Type B pancreatic cell (in vitro differentiated cells): ENCODE measurements around the gene HOXB5. TPM values are rescaled to one million over a fixed set of nuclear protein-coding genes. Genes with fewer than 3 reads are reported as not detected.

Experiments used
- DNase-seq: peaks from one replicate; pipeline ENCODE4 v3.0.0; 2021; ENCODE audit warnings: mixed read lengths; ENCODE audit not compliant: unreplicated experiment; ENCODE audit errors: extremely low spot score
- H3K27ac Mint-ChIP-seq: 2 replicates; pipeline ENCODE4 v1.8.0; 2021; ENCODE audit warnings: mild to moderate bottlenecking, mixed read lengths
- H3K27me3 Mint-ChIP-seq: 2 replicates; pipeline ENCODE4 v1.8.0; 2021; ENCODE audit warnings: mixed read lengths
- H3K36me3 Mint-ChIP-seq: 2 replicates; pipeline ENCODE4 v1.8.0; 2021; ENCODE audit warnings: mixed read lengths
- H3K4me1 Mint-ChIP-seq: one replicate; pipeline ENCODE4 v1.8.0; 2021; ENCODE audit warnings: mixed read lengths; ENCODE audit not compliant: unreplicated experiment
- H3K4me3 Mint-ChIP-seq: 2 replicates; pipeline ENCODE4 v1.8.0; 2021; ENCODE audit warnings: mild to moderate bottlenecking, mixed read lengths
- H3K9me3 Mint-ChIP-seq: 2 replicates; pipeline ENCODE4 v1.8.0; 2021; ENCODE audit warnings: mixed read lengths
- total RNA-seq: library from RNA; stranded (reverse); gene quantifications from 2 replicates; pipeline ENCODE4 v1.2.1, GENCODE V29; 2021; ENCODE audit warnings: low replicate concordance
- TF ChIP-seq, protein P1 (sequence below): fragments of 200-600 bp; sonication (generic); conservative IDR thresholded peaks from 2 replicates; pipeline ENCODE4 v1.5.0; 2021; ENCODE audit warnings: antibody characterized with exemption, mild to moderate bottlenecking

HOXB5 gene
- total RNA-seq, 1 donor from 2014 or later = 20.8 TPM

- Mint-ChIP-seq H3K27me3 (peaks cover 90% of the 10 kb centered on the region), H3K9me3 (no peaks in the 10 kb centered on the region), H3K36me3 (peaks cover 42% of the 10 kb centered on the region), H3K27ac (peak overlapping the region; percentile 97), H3K4me3 (peak overlapping the region; percentile 91), H3K4me1 (peaks cover 53% of the 10 kb centered on the region)
- DNase-seq = no peak
- TF ChIP-seq, protein P1, sequence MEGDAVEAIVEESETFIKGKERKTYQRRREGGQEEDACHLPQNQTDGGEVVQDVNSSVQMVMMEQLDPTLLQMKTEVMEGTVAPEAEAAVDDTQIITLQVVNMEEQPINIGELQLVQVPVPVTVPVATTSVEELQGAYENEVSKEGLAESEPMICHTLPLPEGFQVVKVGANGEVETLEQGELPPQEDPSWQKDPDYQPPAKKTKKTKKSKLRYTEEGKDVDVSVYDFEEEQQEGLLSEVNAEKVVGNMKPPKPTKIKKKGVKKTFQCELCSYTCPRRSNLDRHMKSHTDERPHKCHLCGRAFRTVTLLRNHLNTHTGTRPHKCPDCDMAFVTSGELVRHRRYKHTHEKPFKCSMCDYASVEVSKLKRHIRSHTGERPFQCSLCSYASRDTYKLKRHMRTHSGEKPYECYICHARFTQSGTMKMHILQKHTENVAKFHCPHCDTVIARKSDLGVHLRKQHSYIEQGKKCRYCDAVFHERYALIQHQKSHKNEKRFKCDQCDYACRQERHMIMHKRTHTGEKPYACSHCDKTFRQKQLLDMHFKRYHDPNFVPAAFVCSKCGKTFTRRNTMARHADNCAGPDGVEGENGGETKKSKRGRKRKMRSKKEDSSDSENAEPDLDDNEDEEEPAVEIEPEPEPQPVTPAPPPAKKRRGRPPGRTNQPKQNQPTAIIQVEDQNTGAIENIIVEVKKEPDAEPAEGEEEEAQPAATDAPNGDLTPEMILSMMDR = no peak
These were observed 10.9 kb downstream of the HOXB5 start for GRCh38 chr17:48582750-48583069.

GRCh38 chr17:48579760-48580554 lies 13.6 kb downstream of the HOXB5 start:
- Mint-ChIP-seq H3K27me3 (peaks cover 76% of the 10 kb centered on the region), H3K27ac (peak overlapping the region; percentile 97), H3K36me3 (peaks cover 19% of the 10 kb centered on the region), H3K4me3 (peak overlapping the region; percentile 91), H3K4me1 (peaks cover 42% of the 10 kb centered on the region), H3K9me3 (no peaks in the 10 kb centered on the region)
- DNase-seq = no peak
- TF ChIP-seq, protein P1 = no peak

DNA sequence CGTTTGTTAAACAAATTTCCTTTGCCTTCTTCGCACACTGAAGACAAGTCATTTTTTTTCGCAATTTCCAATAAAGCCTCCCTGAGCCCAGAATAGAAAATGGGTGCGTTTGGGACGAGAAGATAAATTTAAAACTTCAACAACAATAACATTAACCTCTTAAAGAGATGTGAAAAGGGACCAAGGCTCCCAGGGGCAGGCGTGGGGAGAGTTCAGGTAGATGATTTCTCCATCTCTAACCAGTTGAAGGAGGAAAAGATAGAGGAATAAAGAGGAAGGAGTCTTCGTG lies 14.2 kb downstream of the HOXB5 start:
- Mint-ChIP-seq H3K27ac (peak overlapping the region; percentile 97), H3K9me3 (no peaks in the 10 kb centered on the region), H3K4me1 (peaks cover 37% of the 10 kb centered on the region), H3K4me3 (peak overlapping the region; percentile 91), H3K27me3 (peaks cover 76% of the 10 kb centered on the region), H3K36me3 (peaks cover 18% of the 10 kb centered on the region)
- DNase-seq = no peak
- TF ChIP-seq, protein P1 = no peak

- H3K9me3 Mint-ChIP-seq = no peaks in the 10 kb centered on the region
- peak overlapping the region; percentile 91 for H3K4me3 Mint-ChIP-seq
- H3K4me1 Mint-ChIP-seq = peaks cover 37% of the 10 kb centered on the region
- peaks cover 74% of the 10 kb centered on the region for H3K27me3 Mint-ChIP-seq
- DNase-seq = no peak
- H3K27ac Mint-ChIP-seq = peak overlapping the region; percentile 97
- peaks cover 14% of the 10 kb centered on the region for H3K36me3 Mint-ChIP-seq
- TF ChIP-seq, protein P1 = no peak
These were observed 14.7 kb downstream of the HOXB5 start for GRCh38 chr17:48578616-48579470.

GRCh38 chr17:48577946-48578615 lies 15.5 kb downstream of the HOXB5 start, which contains the start of gene HOXB4:
Gene HOXB4, minus strand, starts transcription at chr17:48578350. Its CDS starts 31 bp downstream, at chr17:48578319.
- no peak for DNase-seq

More at GRCh38 chr17:48577946-48578615, 15.5 kb downstream of the HOXB5 start, which contains the start of gene HOXB4:
- peaks cover 18% of the 10 kb centered on the region for H3K36me3 Mint-ChIP-seq
- peak within 1 kb of the TSS; percentile 97 for H3K27ac Mint-ChIP-seq
- H3K4me1 Mint-ChIP-seq = peaks cover 39% of the 10 kb centered on the region
- H3K27me3 Mint-ChIP-seq = peaks cover 72% of the 10 kb centered on the region
- TF ChIP-seq, protein P1 = no peak
- peak within 1 kb of the TSS; percentile 91 for H3K4me3 Mint-ChIP-seq
- no peaks in the 10 kb centered on the region for H3K9me3 Mint-ChIP-seq
